Measurements from ENCODE around the gene FAM163B.

- TF ChIP-seq, protein P1, sequence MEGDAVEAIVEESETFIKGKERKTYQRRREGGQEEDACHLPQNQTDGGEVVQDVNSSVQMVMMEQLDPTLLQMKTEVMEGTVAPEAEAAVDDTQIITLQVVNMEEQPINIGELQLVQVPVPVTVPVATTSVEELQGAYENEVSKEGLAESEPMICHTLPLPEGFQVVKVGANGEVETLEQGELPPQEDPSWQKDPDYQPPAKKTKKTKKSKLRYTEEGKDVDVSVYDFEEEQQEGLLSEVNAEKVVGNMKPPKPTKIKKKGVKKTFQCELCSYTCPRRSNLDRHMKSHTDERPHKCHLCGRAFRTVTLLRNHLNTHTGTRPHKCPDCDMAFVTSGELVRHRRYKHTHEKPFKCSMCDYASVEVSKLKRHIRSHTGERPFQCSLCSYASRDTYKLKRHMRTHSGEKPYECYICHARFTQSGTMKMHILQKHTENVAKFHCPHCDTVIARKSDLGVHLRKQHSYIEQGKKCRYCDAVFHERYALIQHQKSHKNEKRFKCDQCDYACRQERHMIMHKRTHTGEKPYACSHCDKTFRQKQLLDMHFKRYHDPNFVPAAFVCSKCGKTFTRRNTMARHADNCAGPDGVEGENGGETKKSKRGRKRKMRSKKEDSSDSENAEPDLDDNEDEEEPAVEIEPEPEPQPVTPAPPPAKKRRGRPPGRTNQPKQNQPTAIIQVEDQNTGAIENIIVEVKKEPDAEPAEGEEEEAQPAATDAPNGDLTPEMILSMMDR (IDR thresholded peaks at IDR 0.05; ENCODE audit: low read depth, low read length, missing input control): no peak
- no peak for TF ChIP-seq YY1 (IDR thresholded peaks at IDR 0.05)
- TF ChIP-seq RAD21 (IDR thresholded peaks at IDR 0.05): no peak
- TF ChIP-seq REST (IDR thresholded peaks at IDR 0.05): no peak
- no peak for TF ChIP-seq JUND (IDR thresholded peaks at IDR 0.05)
- TF ChIP-seq TAF1 (conservative IDR thresholded peaks at IDR 0.05): no peak
- TF ChIP-seq RXRA (IDR thresholded peaks at IDR 0.05): no peak
- no peak for TF ChIP-seq SP1 (IDR thresholded peaks at IDR 0.05)
- no peak for TF ChIP-seq EGR1 (IDR thresholded peaks at IDR 0.05; ENCODE audit: low read depth in 2 of 2)
These were observed 21.7 kb downstream of the FAM163B start for GRCh38 chr9:133587466-133587865.

Data from liver (tissue), 3 donors.